ENCODE results near the gene CYP26B1.

DNA sequence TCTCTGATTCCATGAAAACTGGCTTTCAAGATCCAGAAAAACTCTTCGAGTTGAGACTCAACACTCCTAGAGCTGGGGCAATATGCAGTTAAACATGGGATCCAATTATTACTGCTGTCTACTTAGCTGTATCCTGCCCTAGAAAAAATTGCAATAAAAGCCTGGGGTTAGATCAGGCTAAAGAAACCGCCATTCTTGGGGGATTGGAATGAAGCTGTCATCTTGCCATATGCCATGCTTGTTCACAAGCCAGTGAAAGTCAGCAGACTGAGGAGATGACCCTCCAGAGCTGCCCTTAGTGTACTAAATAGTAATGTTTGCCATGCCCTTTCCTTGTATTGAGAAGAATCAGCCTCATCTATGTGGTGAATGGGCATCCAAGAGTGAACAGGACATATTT, 30.9 kb upstream of the CYP26B1 start:
- TF ChIP-seq, protein P1, sequence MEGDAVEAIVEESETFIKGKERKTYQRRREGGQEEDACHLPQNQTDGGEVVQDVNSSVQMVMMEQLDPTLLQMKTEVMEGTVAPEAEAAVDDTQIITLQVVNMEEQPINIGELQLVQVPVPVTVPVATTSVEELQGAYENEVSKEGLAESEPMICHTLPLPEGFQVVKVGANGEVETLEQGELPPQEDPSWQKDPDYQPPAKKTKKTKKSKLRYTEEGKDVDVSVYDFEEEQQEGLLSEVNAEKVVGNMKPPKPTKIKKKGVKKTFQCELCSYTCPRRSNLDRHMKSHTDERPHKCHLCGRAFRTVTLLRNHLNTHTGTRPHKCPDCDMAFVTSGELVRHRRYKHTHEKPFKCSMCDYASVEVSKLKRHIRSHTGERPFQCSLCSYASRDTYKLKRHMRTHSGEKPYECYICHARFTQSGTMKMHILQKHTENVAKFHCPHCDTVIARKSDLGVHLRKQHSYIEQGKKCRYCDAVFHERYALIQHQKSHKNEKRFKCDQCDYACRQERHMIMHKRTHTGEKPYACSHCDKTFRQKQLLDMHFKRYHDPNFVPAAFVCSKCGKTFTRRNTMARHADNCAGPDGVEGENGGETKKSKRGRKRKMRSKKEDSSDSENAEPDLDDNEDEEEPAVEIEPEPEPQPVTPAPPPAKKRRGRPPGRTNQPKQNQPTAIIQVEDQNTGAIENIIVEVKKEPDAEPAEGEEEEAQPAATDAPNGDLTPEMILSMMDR (IDR thresholded peaks at IDR 0.05; ENCODE audit: extremely low read depth in 1 of 2, insufficient read depth in 1 of 2, low read depth in 1 of 2, low read length in 2 of 2) = no peak
- TF ChIP-seq, protein P2, sequence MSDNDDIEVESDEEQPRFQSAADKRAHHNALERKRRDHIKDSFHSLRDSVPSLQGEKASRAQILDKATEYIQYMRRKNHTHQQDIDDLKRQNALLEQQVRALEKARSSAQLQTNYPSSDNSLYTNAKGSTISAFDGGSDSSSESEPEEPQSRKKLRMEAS (IDR thresholded peaks at IDR 0.05; ENCODE audit: insufficient read depth, insufficient read length) = no peak
- TF ChIP-seq EZH2 (IDR thresholded peaks at IDR 0.05; ENCODE audit: borderline replicate concordance, low read depth, low read length, severe bottlenecking) (no peak), POLR2AphosphoS5 (IDR thresholded peaks at IDR 0.05; ENCODE audit: insufficient read depth, low read depth, low read length) (no peak)
